Activated T-cell treated with anti-CD3 and anti-CD28 coated beads, Interleukin-2, amount 50 U/mL, for 4 hours (primary cell): ENCODE results near the gene LTBP1. TPM values are rescaled to one million over a fixed set of nuclear protein-coding genes. Genes with fewer than 3 reads are reported as not detected.
"Not testable (repeated sequence)": the region's sequence is repeated elsewhere in the genome, so short reads cannot be mapped to it uniquely, and the experiment has no call there.

Source experiments
- ATAC-seq, 2 donors: fragments of 200-7000 bp; cut with Tn5 transposase; one replicate each; pipeline ENCODE4 v1.10.0; 2021
- DNase-seq: peaks from one replicate; pipeline ENCODE4 v3.0.0-alpha.2; 2020
- H3K27me3 Mint-ChIP-seq: one replicate; pipeline ENCODE4 v1.8.0; 2021; ENCODE audit warnings: low read depth, mixed read lengths
- H3K36me3 Mint-ChIP-seq: one replicate; pipeline ENCODE4 v1.8.0; 2022; ENCODE audit warnings: mixed read lengths; ENCODE audit not compliant: insufficient read depth
- H3K4me1 Mint-ChIP-seq: one replicate; pipeline ENCODE4 v1.8.0; 2021; ENCODE audit warnings: low read depth, mixed read lengths
- H3K4me3 Mint-ChIP-seq: one replicate; pipeline ENCODE4 v1.8.0; 2021; ENCODE audit warnings: mild to moderate bottlenecking, moderate library complexity, mixed read lengths
- H3K9me3 Mint-ChIP-seq: one replicate; pipeline ENCODE4 v1.8.0; 2021; ENCODE audit warnings: mixed read lengths
- total RNA-seq, 3 donors: library from RNA; stranded (reverse); gene quantifications; one replicate each; pipeline ENCODE4 v1.2.1, GENCODE V29; 2021

The LTBP1 gene
- total RNA-seq, 3 donors from 2014 or later = 0.21 to 0.33 (median 0.22) TPM

DNA sequence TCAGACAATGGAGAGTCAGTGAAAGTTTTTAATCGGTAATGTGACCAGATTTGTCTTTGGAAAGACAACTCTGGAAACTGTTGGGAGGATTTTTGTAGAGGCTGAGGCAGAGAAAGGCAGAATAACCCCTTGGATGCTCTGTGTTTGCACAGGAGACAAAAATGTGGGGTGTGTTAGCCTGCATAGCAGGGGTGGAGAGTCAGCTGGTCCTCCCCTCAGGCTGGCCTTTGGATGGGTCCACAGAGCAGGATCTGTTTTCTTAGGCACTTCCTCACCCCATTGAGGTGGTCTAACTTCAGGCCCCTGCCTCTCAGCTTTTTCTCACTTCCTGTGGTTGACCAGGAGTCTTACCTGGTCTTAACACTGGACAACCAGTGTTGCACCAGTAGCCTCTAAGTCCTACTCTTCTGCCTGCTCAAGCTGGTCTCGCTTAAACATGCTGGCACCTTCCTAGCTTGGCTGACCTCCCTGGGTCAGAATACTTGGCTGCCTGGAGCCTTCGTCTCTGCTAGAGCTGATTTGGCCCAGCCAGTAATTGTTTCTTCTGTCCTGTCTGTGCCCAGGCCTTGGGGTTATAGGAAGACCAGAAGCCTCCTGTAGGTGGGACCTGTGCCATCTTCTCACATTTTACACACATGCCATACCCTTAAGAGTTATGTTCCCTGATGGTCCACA, 269.9 kb downstream of the LTBP1 start:
- Mint-ChIP-seq H3K36me3 (no peaks in the 10 kb centered on the region), H3K4me3 (no peak overlapping the region), H3K27me3 (peaks cover 9% of the 10 kb centered on the region), H3K4me1 (no peaks in the 10 kb centered on the region), H3K9me3 (no peaks in the 10 kb centered on the region)
- DNase-seq (no peak), ATAC-seq (no peak)

DNA sequence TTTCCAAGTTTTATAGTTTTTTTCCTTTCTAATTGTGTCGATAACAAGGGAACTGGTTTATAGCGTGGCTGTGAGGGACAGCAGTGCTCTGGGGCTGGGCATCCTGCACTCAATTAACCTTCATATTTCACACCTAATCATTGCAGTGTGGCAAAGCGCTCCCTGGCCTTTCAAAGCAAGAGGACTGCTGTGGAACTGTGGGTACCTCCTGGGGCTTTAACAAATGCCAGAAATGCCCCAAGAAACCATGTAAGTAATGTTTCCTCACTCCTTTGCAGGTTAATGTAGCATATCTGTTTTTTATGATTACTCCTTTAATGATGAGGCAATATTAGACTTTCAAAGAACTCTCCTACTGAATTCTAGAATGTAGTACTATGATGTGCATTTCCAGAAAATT, 270.7 kb downstream of the LTBP1 start:
- Mint-ChIP-seq H3K4me3 (no peak overlapping the region), H3K27me3 (peaks cover 9% of the 10 kb centered on the region), H3K4me1 (no peaks in the 10 kb centered on the region), H3K36me3 (no peaks in the 10 kb centered on the region), H3K9me3 (no peaks in the 10 kb centered on the region)
- no peak for ATAC-seq
- DNase-seq = no peak

DNA sequence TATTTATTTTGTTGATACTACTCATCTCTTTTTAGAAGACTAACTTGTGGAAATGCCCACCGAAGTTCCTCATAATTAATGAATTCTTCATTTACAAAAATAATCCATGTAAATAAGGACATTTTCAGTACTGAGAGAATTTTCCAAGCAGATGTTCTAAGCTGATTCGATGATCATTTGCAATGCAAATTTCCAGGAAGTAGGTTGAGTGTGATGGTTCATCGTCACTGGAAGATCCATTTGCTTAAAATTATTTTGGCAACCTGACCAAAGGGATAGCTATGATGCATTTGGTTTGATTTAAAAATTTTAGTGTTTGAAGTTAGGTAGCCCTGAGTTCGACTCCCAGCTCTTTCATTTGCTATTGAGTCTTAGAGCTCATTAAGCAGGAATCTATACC, 272.4 kb downstream of the LTBP1 start:
- Mint-ChIP-seq H3K27me3 (peaks cover 9% of the 10 kb centered on the region), H3K36me3 (no peaks in the 10 kb centered on the region), H3K9me3 (no peaks in the 10 kb centered on the region), H3K4me3 (no peak overlapping the region), H3K4me1 (no peaks in the 10 kb centered on the region)
- no peak for DNase-seq
- no peak for ATAC-seq

DNA sequence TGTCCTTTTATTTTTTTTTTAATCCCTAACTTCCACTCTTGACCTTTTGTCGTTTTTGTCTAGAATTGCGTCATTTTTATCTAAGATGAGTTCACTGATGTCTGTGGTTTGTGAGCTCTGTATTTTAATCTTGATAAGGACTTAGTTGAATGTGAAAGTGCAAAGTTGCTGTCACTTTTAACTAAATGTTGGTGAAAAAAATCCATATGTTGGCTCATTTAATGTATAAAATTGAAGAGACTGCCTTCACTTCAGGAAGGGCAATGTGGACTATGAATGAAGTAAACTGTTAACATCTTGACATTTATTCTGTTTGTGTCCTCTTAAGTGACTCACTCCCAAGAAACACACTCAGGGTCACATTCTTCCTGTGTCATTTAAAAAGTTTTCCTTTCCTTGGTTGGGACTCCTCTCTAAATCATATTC, 273.1 kb downstream of the LTBP1 start:
- DNase-seq = no peak
- peaks cover 9% of the 10 kb centered on the region for H3K27me3 Mint-ChIP-seq
- no peak for ATAC-seq
- no peaks in the 10 kb centered on the region for H3K4me1 Mint-ChIP-seq
- H3K36me3 Mint-ChIP-seq = no peaks in the 10 kb centered on the region
- H3K9me3 Mint-ChIP-seq = no peaks in the 10 kb centered on the region
- no peak overlapping the region for H3K4me3 Mint-ChIP-seq

DNA sequence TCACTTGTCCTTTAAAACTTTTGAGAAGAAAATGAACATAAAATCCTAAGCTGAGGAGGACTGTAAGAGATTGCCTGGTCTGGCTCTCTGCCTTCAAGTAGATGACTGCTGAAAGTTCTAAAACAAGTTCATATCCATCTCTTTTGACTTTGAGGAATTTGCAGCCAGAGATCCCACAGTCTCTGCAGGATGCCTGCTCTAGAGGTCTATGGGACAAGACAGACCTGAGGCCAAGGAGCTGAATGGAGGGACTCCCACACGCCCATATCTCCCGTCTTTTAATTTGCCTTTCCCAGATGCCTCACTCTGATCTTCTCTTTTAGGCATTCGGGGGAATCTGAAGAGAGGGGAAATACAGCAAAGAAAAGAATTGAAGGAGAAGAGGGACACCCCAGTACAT, 273.8 kb downstream of the LTBP1 start:
- no peaks in the 10 kb centered on the region for H3K9me3 Mint-ChIP-seq
- no peak for DNase-seq
- H3K4me1 Mint-ChIP-seq = no peaks in the 10 kb centered on the region
- H3K4me3 Mint-ChIP-seq = no peak overlapping the region
- no peak for ATAC-seq
- peaks cover 9% of the 10 kb centered on the region for H3K27me3 Mint-ChIP-seq
- H3K36me3 Mint-ChIP-seq = no peaks in the 10 kb centered on the region

DNA sequence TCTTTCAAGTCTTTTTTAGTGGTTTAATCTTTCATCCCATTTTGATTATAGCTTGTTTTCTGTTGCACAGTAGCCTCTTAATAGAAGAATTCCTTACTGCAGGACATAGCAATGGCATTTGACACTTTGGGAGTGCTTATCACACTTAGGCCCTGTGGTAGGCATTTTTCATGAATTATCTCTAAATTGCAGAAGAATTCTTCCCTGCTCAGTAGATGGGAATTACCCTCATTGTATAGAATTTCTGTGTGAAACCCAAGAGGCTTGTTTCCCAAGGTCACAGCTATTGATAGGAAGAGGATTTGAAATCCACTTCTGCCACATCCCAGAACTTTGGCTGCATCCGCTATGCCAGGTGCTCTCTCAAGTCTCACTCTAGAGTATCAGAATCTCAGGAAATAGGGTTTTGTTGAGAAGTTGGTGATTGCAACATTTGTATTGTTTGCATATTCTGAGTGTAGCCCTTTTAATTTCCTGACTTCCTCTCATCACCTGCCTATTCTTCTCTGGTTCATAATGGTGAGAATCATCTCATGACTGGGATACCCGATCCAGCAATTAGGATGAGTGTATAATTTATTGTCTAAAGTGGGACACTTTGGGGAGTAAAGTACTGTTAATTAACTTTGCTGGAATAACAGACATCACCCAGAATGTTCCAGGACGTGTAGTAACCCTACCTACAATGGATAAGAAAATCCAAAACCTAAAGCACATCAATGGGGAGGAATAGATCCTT, 274.5 kb downstream of the LTBP1 start:
- H3K4me3 Mint-ChIP-seq = no peak overlapping the region
- no peaks in the 10 kb centered on the region for H3K4me1 Mint-ChIP-seq
- peaks cover 9% of the 10 kb centered on the region for H3K27me3 Mint-ChIP-seq
- DNase-seq = no peak
- H3K36me3 Mint-ChIP-seq = no peaks in the 10 kb centered on the region
- no peak for ATAC-seq
- H3K9me3 Mint-ChIP-seq = no peaks in the 10 kb centered on the region

DNA sequence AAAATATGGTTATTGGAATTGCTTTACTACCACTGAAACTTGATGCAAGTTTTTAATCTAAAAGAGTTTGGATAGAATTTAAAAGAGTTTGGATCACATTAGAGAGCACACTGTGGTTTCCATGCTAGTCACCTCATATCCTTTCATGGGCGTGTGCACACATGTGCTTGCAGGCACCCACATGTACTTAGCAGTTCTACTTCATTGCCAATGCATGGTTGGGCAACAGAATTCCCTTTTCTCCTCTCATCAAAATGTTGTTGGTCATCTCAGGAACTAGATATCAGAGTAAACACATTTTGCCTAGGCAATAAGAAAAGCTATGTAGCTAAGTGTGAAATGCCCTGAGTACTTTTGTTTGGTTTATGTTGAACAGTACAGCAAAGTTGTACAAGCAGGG, 275.6 kb downstream of the LTBP1 start:
- Mint-ChIP-seq H3K4me3 (no peak overlapping the region), H3K36me3 (no peaks in the 10 kb centered on the region), H3K4me1 (no peaks in the 10 kb centered on the region), H3K9me3 (no peaks in the 10 kb centered on the region), H3K27me3 (peaks cover 9% of the 10 kb centered on the region)
- ATAC-seq (no peak), DNase-seq (no peak)

DNA sequence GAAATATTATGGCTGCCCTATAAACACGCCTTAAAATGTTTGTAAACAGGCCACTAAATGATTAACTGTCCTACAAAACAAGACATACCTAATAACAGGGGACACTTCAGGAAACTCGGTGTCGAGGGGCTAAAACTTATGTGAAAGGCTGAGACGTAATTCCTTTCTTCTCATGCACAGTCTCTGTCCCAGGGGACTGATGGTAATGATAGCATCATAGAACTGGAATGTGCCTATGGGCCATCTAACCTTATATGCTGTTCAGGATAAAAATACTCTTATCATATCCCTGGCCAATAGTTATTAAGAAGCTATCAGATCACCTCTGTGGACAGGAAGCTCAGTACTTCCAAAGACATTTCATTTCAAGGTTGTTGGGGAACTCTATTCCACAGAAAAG, 277.1 kb downstream of the LTBP1 start:
- Mint-ChIP-seq H3K4me3 (no peak overlapping the region), H3K4me1 (no peaks in the 10 kb centered on the region), H3K27me3 (peaks cover 9% of the 10 kb centered on the region), H3K9me3 (no peaks in the 10 kb centered on the region), H3K36me3 (no peaks in the 10 kb centered on the region)
- ATAC-seq = no peak
- DNase-seq = no peak

DNA sequence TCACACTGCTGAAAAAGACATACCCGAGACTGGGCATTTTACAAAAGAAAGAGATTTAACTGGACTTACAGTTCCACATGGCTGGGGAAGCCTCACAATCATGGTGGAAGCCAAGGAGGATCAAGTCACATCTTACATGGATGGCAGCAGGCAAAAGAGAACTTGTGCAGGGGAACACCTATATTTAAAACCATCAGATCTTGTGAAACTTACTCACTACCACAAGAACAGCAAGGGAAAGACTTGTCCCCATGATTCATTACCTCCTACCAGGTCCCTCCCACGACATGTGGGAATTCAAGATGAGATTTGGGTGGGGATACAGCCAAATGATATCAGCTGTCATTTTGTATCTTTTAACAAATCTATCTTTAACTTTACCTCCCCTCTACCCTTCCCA, 278.6 kb downstream of the LTBP1 start:
- H3K27me3 Mint-ChIP-seq = peaks cover 6% of the 10 kb centered on the region
- no peak overlapping the region for H3K4me3 Mint-ChIP-seq

DNA sequence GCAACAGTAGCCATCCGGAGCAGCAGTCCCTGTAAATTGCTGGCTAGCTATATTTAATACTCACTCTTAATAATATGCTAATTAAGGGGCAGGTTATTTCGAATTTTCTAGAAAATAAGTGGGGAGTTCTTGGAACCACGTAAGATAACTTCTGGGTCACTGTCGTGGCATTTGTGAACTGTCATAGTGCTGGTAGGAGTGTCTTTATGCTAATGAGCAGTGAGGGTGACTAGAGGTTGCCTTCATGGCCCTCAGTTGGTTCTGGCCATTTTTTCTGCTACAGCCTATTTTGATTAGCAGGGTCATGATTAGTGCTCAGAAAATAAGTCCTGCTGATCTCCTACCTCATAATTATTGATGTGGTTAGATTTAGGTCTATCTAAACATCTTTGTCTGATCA, 279.8 kb downstream of the LTBP1 start:
- no peaks in the 10 kb centered on the region for H3K36me3 Mint-ChIP-seq
- H3K9me3 Mint-ChIP-seq = no peaks in the 10 kb centered on the region
- H3K4me3 Mint-ChIP-seq = no peak overlapping the region
- H3K27me3 Mint-ChIP-seq = peaks cover under 1% of the 10 kb centered on the region
- DNase-seq (no peak), ATAC-seq (no peak)
- H3K4me1 Mint-ChIP-seq = no peaks in the 10 kb centered on the region

More for the DNA sequence above, 278.6 kb downstream of the LTBP1 start:
- ATAC-seq (no peak), DNase-seq (no peak)
- Mint-ChIP-seq H3K36me3 (no peaks in the 10 kb centered on the region), H3K9me3 (no peaks in the 10 kb centered on the region), H3K4me1 (no peaks in the 10 kb centered on the region)

DNA sequence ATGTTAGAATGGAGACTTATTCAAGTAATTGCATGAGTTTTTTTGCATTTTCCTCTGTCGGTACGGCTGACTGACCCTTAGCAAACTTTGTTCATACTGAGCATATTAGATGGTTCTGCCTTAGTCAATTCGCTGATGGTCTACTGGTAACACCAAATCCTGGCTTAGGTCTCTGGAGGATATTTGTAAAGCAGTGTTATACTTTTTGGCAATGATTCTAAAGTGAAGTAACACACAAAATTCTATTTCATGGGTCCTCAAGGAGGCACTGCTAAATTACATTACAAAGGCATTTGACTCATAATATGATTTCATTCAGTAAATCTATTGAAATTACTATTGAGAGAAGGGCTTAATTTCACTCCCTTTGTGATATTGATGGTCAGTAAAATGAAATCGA, 282.9 kb downstream of the LTBP1 start:
- H3K9me3 Mint-ChIP-seq = no peaks in the 10 kb centered on the region
- ATAC-seq (no peak), DNase-seq (no peak)
- H3K36me3 Mint-ChIP-seq = no peaks in the 10 kb centered on the region
- H3K27me3 Mint-ChIP-seq = peaks cover 7% of the 10 kb centered on the region
- no peaks in the 10 kb centered on the region for H3K4me1 Mint-ChIP-seq
- H3K4me3 Mint-ChIP-seq = no peak overlapping the region

DNA sequence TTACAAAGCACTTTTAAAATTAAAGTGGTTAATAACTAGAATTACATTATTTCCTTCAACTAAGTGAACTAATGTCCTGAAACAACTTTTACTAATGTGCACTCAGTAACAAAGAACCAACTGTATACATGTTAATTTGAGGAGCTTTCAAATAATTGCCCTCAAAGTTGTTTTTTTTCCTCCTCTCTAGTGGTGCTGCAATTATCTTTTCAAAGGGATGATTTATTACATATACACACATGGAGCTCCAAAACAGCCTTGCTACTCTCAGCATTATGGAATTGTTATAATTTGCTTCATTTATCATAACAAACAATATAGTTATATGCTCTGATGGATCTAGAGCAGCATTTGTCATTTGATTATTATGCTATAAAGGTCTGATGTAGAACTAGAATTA, 283.4 kb downstream of the LTBP1 start:
- no peaks in the 10 kb centered on the region for H3K4me1 Mint-ChIP-seq
- ATAC-seq (no peak), DNase-seq (no peak)
- H3K4me3 Mint-ChIP-seq = no peak overlapping the region
- H3K36me3 Mint-ChIP-seq = no peaks in the 10 kb centered on the region
- peaks cover 8% of the 10 kb centered on the region for H3K27me3 Mint-ChIP-seq
- H3K9me3 Mint-ChIP-seq = no peaks in the 10 kb centered on the region

DNA sequence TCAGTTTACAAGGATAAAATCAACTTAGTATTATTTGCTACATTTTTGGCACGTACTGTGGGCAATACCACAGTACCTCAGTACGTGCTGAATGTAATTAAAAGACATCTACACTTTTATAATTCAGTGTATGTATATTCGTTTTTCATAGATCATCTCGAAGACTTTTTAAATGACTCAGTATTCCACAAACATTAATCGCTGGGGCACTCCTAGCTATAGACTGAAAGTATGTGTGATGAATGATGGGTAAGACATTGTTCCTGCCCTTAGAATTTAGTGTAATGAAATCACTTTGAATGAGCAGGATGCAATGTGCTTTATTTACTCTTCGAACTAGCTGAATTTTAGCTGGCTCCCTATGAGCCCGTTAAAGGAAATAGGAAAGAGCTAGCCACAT, 284.1 kb downstream of the LTBP1 start:
- Mint-ChIP-seq H3K4me3 (no peak overlapping the region), H3K4me1 (no peaks in the 10 kb centered on the region), H3K27me3 (peaks cover 13% of the 10 kb centered on the region), H3K9me3 (no peaks in the 10 kb centered on the region), H3K36me3 (no peaks in the 10 kb centered on the region)
- DNase-seq (no peak), ATAC-seq (no peak)

DNA sequence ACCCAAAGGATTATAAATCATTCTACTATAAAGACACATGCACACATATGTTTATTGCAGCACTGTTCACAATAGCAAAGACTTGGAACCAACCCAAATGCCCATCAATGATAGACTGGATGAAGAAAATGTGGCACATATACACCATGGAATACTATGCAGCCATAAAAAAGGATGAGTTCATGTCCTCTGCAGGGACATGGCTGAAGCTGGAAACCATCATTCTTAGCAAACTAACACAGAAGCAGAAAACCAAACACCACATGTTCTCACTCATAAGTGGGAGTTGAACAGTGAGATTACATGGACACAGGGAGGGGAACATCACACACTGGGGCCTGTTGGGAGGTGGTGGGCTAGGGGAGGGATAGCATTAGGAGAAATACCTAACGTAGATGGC, 288.8 kb downstream of the LTBP1 start:
- H3K27me3 Mint-ChIP-seq = peaks cover 13% of the 10 kb centered on the region
- H3K9me3 Mint-ChIP-seq, H3K36me3 Mint-ChIP-seq, H3K4me1 Mint-ChIP-seq, ATAC-seq, DNase-seq, H3K4me3 Mint-ChIP-seq: not testable (repeated sequence)
